ENCODE measurements around the gene CHKB.

The CHKB gene

DNA sequence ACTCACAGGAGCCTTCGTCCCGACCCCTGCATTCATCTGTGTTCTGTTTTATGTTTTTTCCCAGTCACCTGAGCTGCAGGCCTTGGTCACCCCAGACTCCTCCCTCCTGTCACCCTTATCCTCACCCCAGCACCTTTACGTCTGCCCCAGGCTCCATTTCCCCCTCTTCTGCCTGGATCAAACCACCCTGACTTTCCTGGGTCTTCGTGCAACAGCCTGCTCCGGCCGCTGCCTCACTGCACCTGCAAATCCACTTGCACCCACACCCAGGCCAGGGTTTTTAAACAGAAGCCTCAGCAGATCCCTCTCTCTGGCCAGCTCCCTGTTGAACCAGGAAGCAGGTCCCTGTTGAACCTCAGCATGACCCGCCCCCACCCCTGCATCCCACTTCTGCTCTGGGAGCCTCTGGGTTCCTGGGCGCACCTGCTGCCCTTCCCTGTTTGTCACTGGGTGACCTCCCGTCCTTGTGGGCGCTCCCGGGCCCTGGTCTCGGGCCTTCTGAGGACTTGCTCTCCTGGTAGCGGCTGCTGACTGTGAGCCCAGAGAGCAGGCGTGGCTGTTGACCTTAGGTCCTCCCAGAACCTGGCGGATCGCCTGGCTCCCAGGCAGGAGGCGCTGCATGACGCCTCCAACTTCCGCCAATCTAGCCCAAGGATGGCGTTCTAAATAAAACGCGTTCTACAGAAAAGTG is 30.8 kb upstream of the CHKB start:
- peaks cover 16% of the 10 kb centered on the region for H3K4me1 Mint-ChIP-seq
- no peak overlapping the region for H3K27ac Mint-ChIP-seq
- DNase-seq = no peak
- H3K36me3 Mint-ChIP-seq (ENCODE audit: low read depth) = no peaks in the 10 kb centered on the region
- no peaks in the 10 kb centered on the region for H3K9me3 Mint-ChIP-seq
- no peak overlapping the region for H3K4me3 Mint-ChIP-seq
- H3K27me3 Mint-ChIP-seq (ENCODE audit: low read depth, poor library complexity) = peaks cover 15% of the 10 kb centered on the region
- TF ChIP-seq, protein P1, sequence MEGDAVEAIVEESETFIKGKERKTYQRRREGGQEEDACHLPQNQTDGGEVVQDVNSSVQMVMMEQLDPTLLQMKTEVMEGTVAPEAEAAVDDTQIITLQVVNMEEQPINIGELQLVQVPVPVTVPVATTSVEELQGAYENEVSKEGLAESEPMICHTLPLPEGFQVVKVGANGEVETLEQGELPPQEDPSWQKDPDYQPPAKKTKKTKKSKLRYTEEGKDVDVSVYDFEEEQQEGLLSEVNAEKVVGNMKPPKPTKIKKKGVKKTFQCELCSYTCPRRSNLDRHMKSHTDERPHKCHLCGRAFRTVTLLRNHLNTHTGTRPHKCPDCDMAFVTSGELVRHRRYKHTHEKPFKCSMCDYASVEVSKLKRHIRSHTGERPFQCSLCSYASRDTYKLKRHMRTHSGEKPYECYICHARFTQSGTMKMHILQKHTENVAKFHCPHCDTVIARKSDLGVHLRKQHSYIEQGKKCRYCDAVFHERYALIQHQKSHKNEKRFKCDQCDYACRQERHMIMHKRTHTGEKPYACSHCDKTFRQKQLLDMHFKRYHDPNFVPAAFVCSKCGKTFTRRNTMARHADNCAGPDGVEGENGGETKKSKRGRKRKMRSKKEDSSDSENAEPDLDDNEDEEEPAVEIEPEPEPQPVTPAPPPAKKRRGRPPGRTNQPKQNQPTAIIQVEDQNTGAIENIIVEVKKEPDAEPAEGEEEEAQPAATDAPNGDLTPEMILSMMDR (IDR thresholded peaks at IDR 0.05) = no peak

DNA sequence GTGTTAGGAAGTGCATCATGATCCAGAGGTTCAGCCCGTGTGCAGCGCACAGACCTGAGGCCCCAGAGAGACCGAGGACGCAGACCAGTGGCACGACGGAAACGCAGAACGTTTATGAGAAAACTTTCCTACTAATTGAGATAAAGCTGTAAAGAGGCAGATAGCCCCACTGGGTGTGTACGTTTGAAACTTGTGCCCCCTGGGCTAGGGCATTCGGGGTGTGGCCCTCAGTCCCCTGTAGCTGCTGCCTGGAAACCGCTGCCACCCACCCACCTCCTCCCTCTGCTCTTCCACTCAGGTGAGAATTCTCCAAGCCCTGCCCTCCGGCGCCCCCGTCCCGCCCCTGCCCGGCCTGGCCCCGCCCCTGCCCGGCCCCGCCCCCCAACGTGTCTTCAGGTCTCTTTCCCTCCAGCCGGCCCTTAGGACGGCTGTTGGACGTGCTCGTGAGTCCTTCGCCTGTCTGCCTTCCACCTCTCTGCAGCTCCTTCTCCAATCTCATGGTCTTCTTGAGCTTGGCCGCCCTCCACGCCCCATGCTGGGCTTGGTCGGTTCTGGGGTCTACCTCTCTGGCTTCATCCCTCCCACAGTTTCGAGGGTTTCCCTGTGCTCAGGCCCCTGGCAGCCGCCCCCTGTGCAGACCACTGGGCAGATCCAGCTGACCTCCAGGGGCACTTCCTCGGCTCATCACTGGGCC is 30.0 kb upstream of the CHKB start:
- Mint-ChIP-seq H3K9me3 (no peaks in the 10 kb centered on the region), H3K27ac (no peak overlapping the region), H3K4me1 (peaks cover 20% of the 10 kb centered on the region), H3K4me3 (no peak overlapping the region), H3K36me3 (ENCODE audit: low read depth) (no peaks in the 10 kb centered on the region), H3K27me3 (ENCODE audit: low read depth, poor library complexity) (peaks cover 13% of the 10 kb centered on the region)
- TF ChIP-seq, protein P1 (IDR thresholded peaks at IDR 0.05) = no peak
- no peak for DNase-seq

DNA sequence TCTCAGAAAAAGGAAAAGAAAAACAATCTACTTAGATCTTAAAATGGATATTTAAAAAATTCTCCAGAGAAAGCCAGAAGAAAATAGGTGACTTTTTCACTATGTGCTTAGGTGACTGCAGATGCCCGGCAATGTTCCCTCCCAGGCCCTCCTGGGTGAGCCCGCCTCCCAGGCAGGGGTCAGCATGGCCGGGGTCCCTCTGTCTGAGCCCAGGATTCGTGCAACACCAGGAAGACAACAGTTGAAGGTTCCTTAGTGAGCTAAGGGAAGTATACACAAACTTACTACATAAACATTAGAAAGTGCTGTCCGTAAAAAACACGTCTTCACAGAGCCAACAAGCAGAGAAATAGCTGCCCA is 29.5 kb upstream of the CHKB start:
- H3K4me1 Mint-ChIP-seq = peaks cover 24% of the 10 kb centered on the region
- H3K4me3 Mint-ChIP-seq = no peak overlapping the region

DNA sequence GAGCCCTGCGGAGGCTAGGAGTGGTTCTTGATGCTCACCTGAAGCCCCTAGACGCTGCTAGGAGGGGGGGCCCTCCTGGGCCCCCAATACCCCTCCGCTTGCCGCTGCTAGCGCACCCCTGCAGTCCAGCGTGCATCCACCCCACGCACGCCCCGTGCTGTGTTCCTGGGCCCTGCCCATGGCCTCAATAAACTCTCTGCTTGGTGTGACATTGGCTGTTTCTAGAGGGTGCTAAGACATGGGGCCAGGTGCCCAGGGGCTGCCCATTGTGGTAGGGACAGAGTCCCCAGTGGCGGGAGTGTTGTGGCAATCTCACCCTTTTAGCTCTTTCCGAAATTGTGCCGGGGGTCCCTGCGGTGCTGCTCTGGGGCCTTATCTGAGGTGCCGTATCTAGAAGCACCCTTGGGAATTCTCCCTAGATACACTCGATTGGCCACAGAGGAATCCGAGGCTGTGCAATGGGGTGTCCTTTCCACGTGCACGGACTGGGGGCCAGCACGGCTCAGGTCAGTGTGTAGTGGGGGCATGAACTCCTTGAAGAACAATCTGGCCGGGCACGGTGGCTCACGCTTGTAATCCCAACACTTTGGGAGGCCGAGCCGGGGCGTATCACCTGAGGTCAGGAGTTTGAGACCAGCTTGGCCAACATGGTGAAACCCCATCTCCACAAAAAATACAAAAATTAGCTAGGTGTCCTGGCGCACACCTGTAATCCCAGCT is 28.9 kb upstream of the CHKB start:
- TF ChIP-seq, protein P1 (IDR thresholded peaks at IDR 0.05) = no peak
- Mint-ChIP-seq H3K4me1 (peaks cover 24% of the 10 kb centered on the region), H3K27me3 (ENCODE audit: low read depth, poor library complexity) (peaks cover 10% of the 10 kb centered on the region), H3K9me3 (no peaks in the 10 kb centered on the region), H3K36me3 (ENCODE audit: low read depth) (no peaks in the 10 kb centered on the region), H3K4me3 (no peak overlapping the region), H3K27ac (no peak overlapping the region)
- DNase-seq = no peak

More for the DNA sequence above, 29.5 kb upstream of the CHKB start:
- no peaks in the 10 kb centered on the region for H3K36me3 Mint-ChIP-seq (ENCODE audit: low read depth)
- no peaks in the 10 kb centered on the region for H3K9me3 Mint-ChIP-seq
- no peak overlapping the region for H3K27ac Mint-ChIP-seq
- no peak for DNase-seq
- TF ChIP-seq, protein P1 (IDR thresholded peaks at IDR 0.05) = no peak
- H3K27me3 Mint-ChIP-seq (ENCODE audit: low read depth, poor library complexity) = peaks cover 12% of the 10 kb centered on the region

DNA sequence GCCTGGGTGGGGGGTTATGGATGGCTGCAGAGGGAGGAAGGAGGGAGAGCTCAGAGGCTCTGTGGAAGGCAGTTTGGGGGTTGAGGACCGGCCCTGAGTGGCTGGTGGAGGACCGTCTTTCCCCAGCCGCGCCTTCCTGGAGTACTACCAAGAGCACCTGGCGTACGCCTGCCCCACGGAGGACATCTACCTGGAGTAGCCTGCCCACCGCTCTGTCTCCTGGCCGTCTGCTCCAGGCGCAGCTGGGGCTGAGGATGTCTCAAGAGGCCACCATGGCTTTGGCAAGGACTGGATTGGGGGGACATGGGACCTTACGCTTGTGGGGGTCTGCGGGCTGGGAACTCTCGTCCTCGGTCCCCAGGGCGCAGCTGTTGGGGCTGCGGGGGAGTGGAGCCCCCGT is 27.9 kb upstream of the CHKB start:
- Mint-ChIP-seq H3K36me3 (ENCODE audit: low read depth) (no peaks in the 10 kb centered on the region), H3K27ac (no peak overlapping the region), H3K4me1 (peaks cover 24% of the 10 kb centered on the region), H3K4me3 (no peak overlapping the region), H3K27me3 (ENCODE audit: low read depth, poor library complexity) (peaks cover 11% of the 10 kb centered on the region), H3K9me3 (no peaks in the 10 kb centered on the region)
- DNase-seq = no peak
- TF ChIP-seq, protein P1 (IDR thresholded peaks at IDR 0.05) = no peak

Data from nephron progenitor cell (in vitro differentiated cells).